ENCODE results near the gene TERT. TPM values are rescaled to one million over a fixed set of nuclear protein-coding genes. Genes with fewer than 3 reads are reported as not detected.

TERT gene
- polyA plus RNA-seq, 2 of the 4 experiments (the other 2 are of a cell fraction): 1.1 to 4.0 TPM

- 80% methylated on average over 24 of the region's 27 CpGs for WGBS (ENCODE audit: missing lambda C conversion rate)
- no peaks in the 10 kb centered on the region for H3K9me3 ChIP-seq
- CTCF ChIA-PET: no interaction called here
- no peak for FAIRE-seq
- no peak for ATAC-seq
- TF ChIP-seq ZNF302 (CRISPR knock-in tag; IDR thresholded peaks at IDR 0.05) (no peak), CBX2 (IDR thresholded peaks at IDR 0.05; ENCODE audit: borderline replicate concordance, low read depth) (no peak), E2F6 (IDR thresholded peaks at IDR 0.05; ENCODE audit: borderline replicate concordance, low read depth) (no peak), ZFP36 (IDR thresholded peaks at IDR 0.05; ENCODE audit: borderline replicate concordance, partially characterized antibody) (no peak), FOSB (CRISPR knock-in tag; IDR thresholded peaks at IDR 0.05) (no peak), KDM1A (IDR thresholded peaks at IDR 0.05; ENCODE audit: low read depth) (no peak), ZC3H11A (IDR thresholded peaks at IDR 0.05) (no peak), CTCF (IDR thresholded peaks at IDR 0.05) (no peak), HDAC2 (IDR thresholded peaks at IDR 0.05) (no peak), ATOH8 (CRISPR knock-in tag; IDR thresholded peaks at IDR 0.05; ENCODE audit: low read depth) (no peak), NPAS2 (CRISPR knock-in tag; IDR thresholded peaks at IDR 0.05; ENCODE audit: borderline replicate concordance) (no peak), RARB (CRISPR knock-in tag; IDR thresholded peaks at IDR 0.05) (no peak), MYC (IDR thresholded peaks at IDR 0.05; ENCODE audit: borderline replicate concordance, low read length) (no peak), MAX (IDR thresholded peaks at IDR 0.05) (no peak), FOXS1 (CRISPR knock-in tag; IDR thresholded peaks at IDR 0.05) (no peak), CHD4 (IDR thresholded peaks at IDR 0.05; ENCODE audit: borderline replicate concordance) (no peak), ESRRA (IDR thresholded peaks at IDR 0.05; ENCODE audit: borderline replicate concordance, low read length) (no peak), HOXB13 (CRISPR knock-in tag; IDR thresholded peaks at IDR 0.05; ENCODE audit: low read depth) (no peak)
- H3K27ac ChIP-seq: no peak overlapping the region
- no peak for DNase-seq (ENCODE audit: low read depth in 1 of 2, low spot score in 1 of 2)
- POLR2A ChIA-PET: no interaction called here
- H3K4me1 ChIP-seq: no peaks in the 10 kb centered on the region
- no peak overlapping the region for H3K4me2 ChIP-seq
- no peak overlapping the region for H3K4me3 ChIP-seq
Observed at GRCh38 chr5:1251678-1252580, 42.9 kb downstream of the TERT start.

GRCh38 chr5:1249366-1250280 is 45.2 kb downstream of the TERT start:
- Histone ChIP-seq H3K27ac (no peak overlapping the region), H3K4me3 (no peak overlapping the region), H3K9me3 (no peaks in the 10 kb centered on the region), H3K4me2 (no peak overlapping the region), H3K4me1 (no peaks in the 10 kb centered on the region)
- 72% methylated on average over 22 of the region's 29 CpGs for WGBS (ENCODE audit: missing lambda C conversion rate)
- ATAC-seq: no peak
- CTCF ChIA-PET: interaction anchor here (0.8 to 1.4 kb wide), 2 partner anchors 10 to 15 kb away, joined by 3 read pairs; no protein-coding TSS in a partner anchor
- no peak for FAIRE-seq
- no peak for TF ChIP-seq MYC (IDR thresholded peaks at IDR 0.05; ENCODE audit: borderline replicate concordance, low read length)
- TF ChIP-seq PBX3 (IDR thresholded peaks at IDR 0.05): no peak
- no peak for TF ChIP-seq RARB (CRISPR knock-in tag; IDR thresholded peaks at IDR 0.05)
- TF ChIP-seq POLR2A (IDR thresholded peaks at IDR 0.05; ENCODE audit: low read length): no peak
- TF ChIP-seq CHD4 (IDR thresholded peaks at IDR 0.05; ENCODE audit: borderline replicate concordance): no peak
- TF ChIP-seq REST (IDR thresholded peaks at IDR 0.05): no peak
- POLR2A ChIA-PET: no interaction called here
- DNase-seq (ENCODE audit: low read depth in 1 of 2, low spot score in 1 of 2): no peak
